Caco-2 (cell line): ENCODE results near the gene RALGAPA1. TPM values are rescaled to one million over a fixed set of nuclear protein-coding genes. Genes with fewer than 3 reads are reported as not detected.

Experiments
- BruUV-seq: library from RNA; stranded (reverse); fragments of 400-500 nt; replicated peaks from 2 replicates; lab custom pipeline; 2021; lab: Mats Ljungman, UMichigan
- CTCF ChIA-PET: fragments of 300-600 bp; sonication (Branson Sonifier 250); formaldehyde crosslinking; loops from one replicate; lab custom pipeline; 2022; ENCODE audit warnings: antibody characterized with exemption; lab: Charles Lee
- POLR2A ChIA-PET: fragments of 300-600 bp; sonication (Branson Sonifier 250); formaldehyde crosslinking; loops from one replicate; lab custom pipeline; 2022; ENCODE audit warnings: antibody characterized with exemption; lab: Charles Lee
- DNase-seq, 2 experiments: peaks; one replicate each; pipeline versions ENCODE4 v3.0.0 to v3.0.0-alpha.2; 2020 to 2022
- H3K27me3 ChIP-seq: replicated peaks from 2 replicates; pipeline ENCODE4 v1.6.0; 2011; ENCODE audit warnings: low read length; ENCODE audit not compliant: control insufficient read depth, insufficient read depth
- H3K36me3 ChIP-seq: 2 replicates; pipeline ENCODE4 v1.5.1; 2011; ENCODE audit warnings: low read length; ENCODE audit not compliant: control insufficient read depth, insufficient read depth
- H3K4me1 ChIP-seq: fragments of 250-450 bp; sonication (Bioruptor Pico); 2 replicates; pipeline ENCODE4 v1.5.1; 2020; ENCODE audit warnings: mild to moderate bottlenecking
- H3K4me3 ChIP-seq: 2 replicates; pipeline ENCODE4 v1.5.1; 2011; ENCODE audit warnings: low read depth, mild to moderate bottlenecking, control low read depth, low read length
- H3K9me3 ChIP-seq: fragments of 250-450 bp; sonication (Bioruptor Pico); 2 replicates; pipeline ENCODE4 v1.5.1; 2020; ENCODE audit warnings: mild to moderate bottlenecking, moderate library complexity
- H3K27ac Mint-ChIP-seq: one replicate; pipeline ENCODE4 v1.8.0; 2022; ENCODE audit warnings: mixed read lengths; ENCODE audit not compliant: unreplicated experiment
- H3K27me3 Mint-ChIP-seq: one replicate; pipeline ENCODE4 v1.8.0; 2022; ENCODE audit warnings: mixed read lengths; ENCODE audit not compliant: insufficient read depth, unreplicated experiment
- H3K36me3 Mint-ChIP-seq: one replicate; pipeline ENCODE4 v1.8.0; 2022; ENCODE audit warnings: mild to moderate bottlenecking, mixed read lengths; ENCODE audit not compliant: insufficient read depth, unreplicated experiment
- H3K4me1 Mint-ChIP-seq: one replicate; pipeline ENCODE4 v1.8.0; 2022; ENCODE audit warnings: low read depth, mixed read lengths; ENCODE audit not compliant: unreplicated experiment
- H3K4me3 Mint-ChIP-seq: one replicate; pipeline ENCODE4 v1.8.0; 2022; ENCODE audit warnings: mild to moderate bottlenecking, moderate library complexity, mixed read lengths; ENCODE audit not compliant: unreplicated experiment
- H3K9me3 Mint-ChIP-seq: one replicate; pipeline ENCODE4 v1.8.0; 2022; ENCODE audit warnings: mixed read lengths; ENCODE audit not compliant: unreplicated experiment
- intact Hi-C: fragments of 100-400 bp; cut with micrococcal nuclease; formaldehyde crosslinking; loops from one replicate; pipeline ENCODE4 v1.10.0; 2022; ENCODE audit not compliant: unreplicated experiment
- total RNA-seq: library from RNA; stranded (reverse); gene quantifications from 2 replicates; pipeline ENCODE4 v1.2.3, GENCODE V29; 2022
- TF ChIP-seq, protein P1 (sequence below), 2 experiments: fragments of 200-600 bp in 1 of 2; IDR thresholded peaks; 1 replicate in 1 of 2; 2 replicates in 1 of 2; pipeline versions ENCODE4 v1.5.1 to v1.8.0; 2011 to 2022; ENCODE audit warnings: antibody characterized with exemption in 1 of 2, control low read depth in 1 of 2, inconsistent platforms in 1 of 2, low read depth in 1 of 2, low read length in 1 of 2, mild to moderate bottlenecking in 1 of 2, moderate library complexity in 1 of 2; ENCODE audit not compliant: insufficient read depth in 1 of 2, severe bottlenecking in 1 of 2, unreplicated experiment in 1 of 2

RALGAPA1 gene
- total RNA-seq, 1 experiment from 2014 or later: 28.9 TPM

DNA sequence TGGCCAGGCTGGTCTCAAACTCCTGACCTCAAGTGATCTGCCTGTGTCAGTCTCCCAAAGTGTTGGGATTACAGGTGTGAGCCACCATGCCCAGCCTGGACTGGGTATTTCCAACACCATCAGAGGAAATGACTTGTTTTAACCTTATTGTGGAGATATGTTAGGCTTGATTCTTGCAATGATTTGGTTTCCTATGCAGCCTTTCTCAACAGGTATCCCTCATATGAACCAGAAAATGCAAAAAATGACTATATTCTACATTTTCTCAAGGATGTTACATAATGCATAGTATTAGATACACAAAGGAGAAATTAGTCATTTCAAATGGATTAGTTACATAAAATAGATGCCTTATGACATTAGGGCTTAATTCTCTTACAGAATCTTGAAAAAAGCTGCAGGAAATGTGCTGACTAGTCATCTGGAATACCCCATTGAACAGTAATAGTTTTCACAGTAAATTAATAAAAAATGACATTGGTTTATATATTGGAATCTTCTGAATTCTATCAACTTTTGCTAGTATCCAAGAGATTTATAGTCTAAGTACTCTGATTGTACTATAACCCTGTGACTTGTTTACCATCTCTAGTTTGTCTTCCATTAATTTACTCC, 142.6 kb downstream of the RALGAPA1 start:
- H3K27me3 Mint-ChIP-seq: no peaks in the 10 kb centered on the region
- H3K4me3 Mint-ChIP-seq: no peak overlapping the region
- ChIA-PET POLR2A (no interaction called here), CTCF (no interaction called here)
- Histone ChIP-seq H3K36me3 (no peaks in the 10 kb centered on the region), H3K4me1 (peaks cover 21% of the 10 kb centered on the region), H3K9me3 (no peaks in the 10 kb centered on the region), H3K4me3 (no peak overlapping the region), H3K27me3 (no peaks in the 10 kb centered on the region)
- H3K36me3 Mint-ChIP-seq: no peaks in the 10 kb centered on the region
- TF ChIP-seq, protein P1, sequence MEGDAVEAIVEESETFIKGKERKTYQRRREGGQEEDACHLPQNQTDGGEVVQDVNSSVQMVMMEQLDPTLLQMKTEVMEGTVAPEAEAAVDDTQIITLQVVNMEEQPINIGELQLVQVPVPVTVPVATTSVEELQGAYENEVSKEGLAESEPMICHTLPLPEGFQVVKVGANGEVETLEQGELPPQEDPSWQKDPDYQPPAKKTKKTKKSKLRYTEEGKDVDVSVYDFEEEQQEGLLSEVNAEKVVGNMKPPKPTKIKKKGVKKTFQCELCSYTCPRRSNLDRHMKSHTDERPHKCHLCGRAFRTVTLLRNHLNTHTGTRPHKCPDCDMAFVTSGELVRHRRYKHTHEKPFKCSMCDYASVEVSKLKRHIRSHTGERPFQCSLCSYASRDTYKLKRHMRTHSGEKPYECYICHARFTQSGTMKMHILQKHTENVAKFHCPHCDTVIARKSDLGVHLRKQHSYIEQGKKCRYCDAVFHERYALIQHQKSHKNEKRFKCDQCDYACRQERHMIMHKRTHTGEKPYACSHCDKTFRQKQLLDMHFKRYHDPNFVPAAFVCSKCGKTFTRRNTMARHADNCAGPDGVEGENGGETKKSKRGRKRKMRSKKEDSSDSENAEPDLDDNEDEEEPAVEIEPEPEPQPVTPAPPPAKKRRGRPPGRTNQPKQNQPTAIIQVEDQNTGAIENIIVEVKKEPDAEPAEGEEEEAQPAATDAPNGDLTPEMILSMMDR (IDR thresholded peaks at IDR 0.05; ENCODE audit: insufficient read depth in 1 of 2, low read depth in 1 of 2, low read length in 1 of 2, severe bottlenecking in 1 of 2, unreplicated experiment in 1 of 2): no peak
- intact Hi-C loops: no loop called here
- H3K27ac Mint-ChIP-seq: no peak overlapping the region
- no peaks in the 10 kb centered on the region for H3K9me3 Mint-ChIP-seq
- peaks cover 30% of the 10 kb centered on the region for H3K4me1 Mint-ChIP-seq
- BruUV-seq: no TSS peak
- no peak for DNase-seq

DNA sequence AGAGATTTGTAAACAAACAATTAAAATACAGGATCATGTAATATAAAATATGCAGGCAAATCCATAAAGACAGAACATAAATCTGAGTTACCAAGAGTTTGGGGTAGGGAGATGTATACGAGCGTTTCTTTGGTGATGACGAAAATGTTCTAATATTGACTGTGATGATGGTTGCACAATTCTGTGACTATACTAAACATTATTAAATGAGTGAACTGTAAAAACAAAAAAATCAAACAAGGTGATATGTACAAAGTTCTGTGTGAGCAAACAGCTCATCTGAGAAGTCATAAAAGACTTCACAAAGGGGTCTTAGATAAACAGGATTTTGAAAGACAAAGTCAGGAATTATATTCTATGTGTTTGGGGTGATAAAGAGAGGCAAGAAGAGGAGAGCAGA, 147.2 kb downstream of the RALGAPA1 start:
- Mint-ChIP-seq H3K4me3 (no peak overlapping the region), H3K27ac (no peak overlapping the region), H3K4me1 (peaks cover 9% of the 10 kb centered on the region), H3K36me3 (no peaks in the 10 kb centered on the region), H3K27me3 (no peaks in the 10 kb centered on the region), H3K9me3 (no peaks in the 10 kb centered on the region)
- intact Hi-C loops: no loop called here
- Histone ChIP-seq H3K9me3 (no peaks in the 10 kb centered on the region), H3K36me3 (no peaks in the 10 kb centered on the region), H3K27me3 (no peaks in the 10 kb centered on the region), H3K4me1 (0 out of 2 replicates have a peak, but pooled peaks cover 7% of the 10 kb centered on the region), H3K4me3 (no peak overlapping the region)
- TF ChIP-seq, protein P1 (IDR thresholded peaks at IDR 0.05; ENCODE audit: insufficient read depth in 1 of 2, low read depth in 1 of 2, low read length in 1 of 2, severe bottlenecking in 1 of 2, unreplicated experiment in 1 of 2): no peak
- no TSS peak for BruUV-seq
- POLR2A ChIA-PET: no interaction called here
- DNase-seq: no peak
- CTCF ChIA-PET: no interaction called here

DNA sequence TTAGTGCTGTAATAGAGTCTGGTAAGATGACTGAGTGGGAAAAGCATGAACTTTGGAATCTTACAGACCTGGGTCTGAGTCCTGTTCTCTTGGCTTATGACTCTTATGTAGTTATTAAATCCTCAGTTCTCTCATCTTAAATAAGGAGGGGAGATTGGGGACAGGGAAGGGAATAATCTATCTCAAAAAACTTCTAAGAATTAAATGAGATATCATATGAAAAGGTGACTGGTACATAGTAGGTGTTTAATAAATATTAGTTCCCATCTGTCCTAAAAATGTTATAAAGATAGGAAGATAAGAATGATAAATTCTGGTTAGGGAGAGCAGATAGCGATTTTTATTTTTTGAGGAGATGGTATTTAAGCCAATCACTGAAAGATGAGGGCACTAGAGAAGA, 156.1 kb downstream of the RALGAPA1 start:
- ChIA-PET CTCF (no interaction called here), POLR2A (no interaction called here)
- no peaks in the 10 kb centered on the region for H3K9me3 Mint-ChIP-seq
- Histone ChIP-seq H3K9me3 (no peaks in the 10 kb centered on the region), H3K27me3 (no peaks in the 10 kb centered on the region), H3K36me3 (no peaks in the 10 kb centered on the region), H3K4me1 (no peaks in the 10 kb centered on the region), H3K4me3 (no peak overlapping the region)
- BruUV-seq: no TSS peak
- no peak overlapping the region for H3K4me3 Mint-ChIP-seq
- H3K27me3 Mint-ChIP-seq: no peaks in the 10 kb centered on the region
- no peak overlapping the region for H3K27ac Mint-ChIP-seq
- TF ChIP-seq, protein P1 (IDR thresholded peaks at IDR 0.05; ENCODE audit: insufficient read depth in 1 of 2, low read depth in 1 of 2, low read length in 1 of 2, severe bottlenecking in 1 of 2, unreplicated experiment in 1 of 2): no peak
- no peak for DNase-seq
- H3K4me1 Mint-ChIP-seq: no peaks in the 10 kb centered on the region
- intact Hi-C loops: no loop called here
- H3K36me3 Mint-ChIP-seq: peaks cover 5% of the 10 kb centered on the region
